Stimulated activated CD8-positive, alpha-beta memory T cell treated with anti-CD3 and anti-CD28 coated beads, Interleukin-12 subunit alpha, Interleukin-12 subunit beta, amount 100 ng/mL, for 1 hour (primary cell): ENCODE data around the gene COQ8A.
"Not testable (repeated sequence)": the region's sequence is repeated elsewhere in the genome, so short reads cannot be mapped to it uniquely, and the experiment has no call there.

ENCODE experiments used
- DNase-seq: peaks from one replicate; pipeline ENCODE4 v3.0.0-alpha.2; 2020; ENCODE audit warnings: low read depth

The COQ8A gene

GRCh38 chr1:226985239-226985838 is 45.2 kb downstream of the COQ8A start:
- DNase-seq, result no peak

- DNase-seq, result no peak
Observed at GRCh38 chr1:226985839-226986463, 45.9 kb downstream of the COQ8A start.

- DNase-seq, result no peak
Observed at GRCh38 chr1:226986496-226987178, 46.5 kb downstream of the COQ8A start.

GRCh38 chr1:226987179-226987536 is 47.1 kb downstream of the COQ8A start:
- no peak for DNase-seq

GRCh38 chr1:226987623-226988333 is 47.7 kb downstream of the COQ8A start:
- DNase-seq, result no peak

GRCh38 chr1:226988334-226988666 is 48.2 kb downstream of the COQ8A start:
- no peak for DNase-seq

GRCh38 chr1:226989085-226989920 is 49.2 kb downstream of the COQ8A start:
- DNase-seq, result no peak

GRCh38 chr1:226990133-226990716 is 50.1 kb downstream of the COQ8A start:
- no peak for DNase-seq

- no peak for DNase-seq
Observed at GRCh38 chr1:226991920-226992319, 51.8 kb downstream of the COQ8A start.

GRCh38 chr1:226993814-226994585 is 53.9 kb downstream of the COQ8A start:
- no peak for DNase-seq

GRCh38 chr1:226994586-226995364 is 54.7 kb downstream of the COQ8A start:
- no peak for DNase-seq

GRCh38 chr1:226995365-226996332 is 55.6 kb downstream of the COQ8A start:
- DNase-seq, result no peak

- not testable (repeated sequence) for DNase-seq
Observed at GRCh38 chr1:226999579-226999978, 59.5 kb downstream of the COQ8A start.

GRCh38 chr1:227002531-227003049 is 62.5 kb downstream of the COQ8A start:
- DNase-seq, result no peak

GRCh38 chr1:227003165-227003564 is 63.1 kb downstream of the COQ8A start:
- DNase-seq, result no peak

GRCh38 chr1:227004796-227005195 is 64.7 kb downstream of the COQ8A start:
- DNase-seq, result no peak

- no peak for DNase-seq
Observed at GRCh38 chr1:227006226-227006796, 66.2 kb downstream of the COQ8A start.

GRCh38 chr1:227009937-227010336 is 69.8 kb downstream of the COQ8A start:
- DNase-seq, result no peak
